Stimulated activated CD4-positive, alpha-beta T cell treated with anti-CD3 and anti-CD28 coated beads, Interleukin-1b, Interleukin-23, amount 100 ng/mL, for 24 hours (primary cell): ENCODE measurements around the gene PPP1CA.

ENCODE experiments used
- DNase-seq, 4 experiments: peaks; one replicate each; pipeline ENCODE4 v3.0.0-alpha.2; 2020; ENCODE audit warnings: low read depth in 4 of 4, low spot score in 1 of 4

Gene PPP1CA

GRCh38 chr11:67370351-67371076 lies 31.1 kb downstream of the PPP1CA start:
- DNase-seq, result no peak

- DNase-seq, result no peak
These were observed 31.8 kb downstream of the PPP1CA start for GRCh38 chr11:67369801-67370284.

GRCh38 chr11:67369275-67369674 lies 32.4 kb downstream of the PPP1CA start:
- no peak for DNase-seq

DNA sequence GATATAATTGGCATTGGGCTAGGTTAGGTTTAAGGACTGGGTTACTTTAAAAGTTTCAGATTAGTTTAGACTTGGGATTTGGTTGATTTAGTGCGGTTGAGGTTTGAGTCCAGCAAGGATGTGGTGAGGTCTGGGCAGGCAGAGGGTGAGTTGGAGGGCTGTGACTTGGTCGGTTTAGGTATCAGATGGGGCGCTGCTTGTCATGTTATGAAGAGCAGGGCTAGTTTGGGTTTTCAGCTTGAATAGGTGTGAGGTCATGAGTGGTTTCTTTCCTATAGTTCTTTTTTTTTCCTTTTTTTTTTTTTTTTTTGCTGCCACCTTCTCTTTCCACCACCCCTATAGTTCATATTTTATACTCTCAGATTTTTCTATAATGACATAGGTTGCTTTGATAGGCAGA lies 33.0 kb downstream of the PPP1CA start:
- DNase-seq, result no peak

GRCh38 chr11:67367761-67368227 lies 33.9 kb downstream of the PPP1CA start:
- DNase-seq, result no peak

GRCh38 chr11:67366961-67367760 lies 34.5 kb downstream of the PPP1CA start:
- no peak for DNase-seq

GRCh38 chr11:67366546-67366945 lies 35.1 kb downstream of the PPP1CA start:
- DNase-seq, result no peak

GRCh38 chr11:67365736-67366444 lies 35.8 kb downstream of the PPP1CA start:
- DNase-seq, result no peak

- DNase-seq, result no peak
These were observed 36.6 kb downstream of the PPP1CA start for GRCh38 chr11:67364783-67365722.

DNA sequence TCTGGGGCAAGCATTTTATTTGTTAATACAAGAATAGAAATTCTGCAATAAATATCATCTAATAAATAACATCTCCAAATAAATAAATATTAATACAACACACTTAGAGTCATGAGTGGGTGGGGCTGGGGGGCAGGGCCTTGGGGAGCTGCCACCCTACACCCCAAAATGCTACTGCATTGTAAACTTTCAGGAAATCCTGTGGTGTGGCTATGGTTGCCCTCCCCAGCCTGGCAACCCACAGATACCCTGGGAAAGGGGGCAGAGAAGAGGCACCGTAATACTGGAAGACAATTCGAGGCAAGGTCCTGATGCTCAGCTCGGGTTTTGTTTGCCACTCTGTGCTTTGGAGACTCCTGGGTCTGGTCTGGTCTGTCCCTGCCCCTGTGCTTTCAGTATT lies 37.5 kb downstream of the PPP1CA start:
- DNase-seq, result no peak

DNA sequence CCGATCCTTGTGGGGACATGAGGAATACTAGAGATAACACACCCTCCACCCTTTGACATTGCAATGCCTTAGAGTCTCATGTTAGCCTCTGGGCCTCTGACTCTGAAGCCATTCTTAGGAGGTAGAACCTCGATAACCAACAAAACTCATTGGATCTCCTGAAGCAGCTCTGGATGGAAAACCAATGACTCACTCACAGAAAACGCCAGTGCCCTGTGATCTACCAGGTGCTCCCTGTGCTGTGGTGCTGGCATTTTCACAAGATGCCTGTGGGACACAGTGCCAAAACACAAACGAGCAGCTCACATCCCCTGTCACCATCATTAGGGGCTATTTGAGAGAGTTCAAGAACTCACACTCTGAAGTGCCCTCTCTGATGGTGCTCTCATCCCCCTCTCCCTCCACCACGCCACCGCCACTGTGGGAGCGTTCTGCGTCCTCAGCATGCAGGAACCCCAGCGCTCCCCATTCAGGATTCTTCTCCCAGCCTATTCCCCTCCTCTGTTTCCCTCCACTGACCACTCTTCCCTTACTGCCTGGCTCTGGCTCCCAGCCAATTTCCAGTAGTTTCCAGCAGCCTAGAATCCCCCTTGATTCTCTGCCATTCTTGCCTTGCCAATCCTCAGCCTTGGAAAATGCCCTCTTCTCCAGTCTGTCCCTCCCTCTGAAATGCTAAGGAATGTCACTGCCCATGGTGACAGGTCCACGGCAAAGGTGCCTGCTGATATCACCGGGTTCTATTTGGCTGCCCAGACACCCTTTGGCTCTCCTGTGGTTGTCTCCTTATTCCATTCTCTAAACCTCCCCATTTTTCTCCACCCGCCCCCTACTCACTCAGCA lies 43.6 kb downstream of the PPP1CA start:
- DNase-seq, result no peak

GRCh38 chr11:67356864-67357561 lies 44.6 kb downstream of the PPP1CA start:
- DNase-seq, result peak in 2 of 4 experiments; percentile 39 to 51

- DNase-seq, result no peak
These were observed 45.2 kb downstream of the PPP1CA start for GRCh38 chr11:67356387-67356863.

- DNase-seq, result no peak
These were observed 45.8 kb downstream of the PPP1CA start for GRCh38 chr11:67355794-67356386.

- DNase-seq, result no peak
These were observed 46.5 kb downstream of the PPP1CA start for GRCh38 chr11:67355023-67355793.

- DNase-seq, result no peak
These were observed 47.3 kb downstream of the PPP1CA start for GRCh38 chr11:67354075-67355022.
